ENCODE data around the gene SYT2. TPM values are rescaled to one million over a fixed set of nuclear protein-coding genes. Genes with fewer than 3 reads are reported as not detected.

Gene SYT2
- polyA plus RNA-seq, 1 of the 3 experiments (the other 2 are of a cell fraction): 0.03 TPM

GRCh38 chr1:202703191-202703590 lies 7.1 kb downstream of the SYT2 start:
- Histone ChIP-seq H3K36me3 (replicated peaks in 1 of 2; ENCODE audit: control insufficient read depth in 1 of 2, insufficient read depth in 2 of 2, low read length in 1 of 2) (no peaks in the 10 kb centered on the region), H3K9me3 (no peaks in the 10 kb centered on the region), H3K4me1 (ENCODE audit: control insufficient read depth in 1 of 2, insufficient read depth in 2 of 2, low read depth in 1 of 2, low read length in 1 of 2) (peaks cover 0 to 9% of the 10 kb centered on the region in 2 experiments; a peak in 1 of 4 replicates), H4K20me1 (ENCODE audit: insufficient read depth) (no peaks in the 10 kb centered on the region), H3K27ac (ENCODE audit: low read depth in 2 of 2, low read length in 1 of 2) (no peak overlapping the region), H3K27me3 (ENCODE audit: insufficient read depth) (peaks cover 67% of the 10 kb centered on the region), H3K4me3 (ENCODE audit: low read depth in 2 of 2, low read length in 1 of 2) (no peak overlapping the region), H3F3A (replicated peaks; ENCODE audit: insufficient read depth) (no peaks in the 10 kb centered on the region), H3K4me2 (no peak overlapping the region), H3K79me2 (ENCODE audit: insufficient read depth) (no peaks in the 10 kb centered on the region), H3K9ac (no peak overlapping the region), H3K9me2 (no peaks in the 10 kb centered on the region), H2AFZ (ENCODE audit: low read depth) (no peak overlapping the region)
- ChIA-PET POLR2A (no interaction called here), CTCF (interaction anchor here (1.1 to 6.2 kb wide), 4 partner anchors 9 to 239 kb away, joined by 3 to 41 read pairs (median 9); no protein-coding TSS in a partner anchor)
- no peak for TF ChIP-seq MEF2A (IDR thresholded peaks at IDR 0.05; ENCODE audit: borderline replicate concordance, low read depth)
- TF ChIP-seq, protein P1, sequence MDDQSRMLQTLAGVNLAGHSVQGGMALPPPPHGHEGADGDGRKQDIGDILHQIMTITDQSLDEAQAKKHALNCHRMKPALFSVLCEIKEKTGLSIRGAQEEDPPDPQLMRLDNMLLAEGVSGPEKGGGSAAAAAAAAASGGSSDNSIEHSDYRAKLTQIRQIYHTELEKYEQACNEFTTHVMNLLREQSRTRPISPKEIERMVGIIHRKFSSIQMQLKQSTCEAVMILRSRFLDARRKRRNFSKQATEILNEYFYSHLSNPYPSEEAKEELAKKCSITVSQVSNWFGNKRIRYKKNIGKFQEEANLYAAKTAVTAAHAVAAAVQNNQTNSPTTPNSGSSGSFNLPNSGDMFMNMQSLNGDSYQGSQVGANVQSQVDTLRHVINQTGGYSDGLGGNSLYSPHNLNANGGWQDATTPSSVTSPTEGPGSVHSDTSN (IDR thresholded peaks at IDR 0.05): no peak
- TF ChIP-seq YY1 (IDR thresholded peaks at IDR 0.05; ENCODE audit: low read depth): no peak
- TF ChIP-seq FOXJ3 (CRISPR knock-in tag; IDR thresholded peaks at IDR 0.05): no peak
- no peak for TF ChIP-seq TCF12 (IDR thresholded peaks at IDR 0.05)
- no peak for TF ChIP-seq ELF1 (IDR thresholded peaks at IDR 0.05)
- no peak for TF ChIP-seq RXRA (IDR thresholded peaks at IDR 0.05; ENCODE audit: borderline replicate concordance, low read depth)
- no peak for TF ChIP-seq NFIC (IDR thresholded peaks at IDR 0.05; ENCODE audit: borderline replicate concordance)
- no peak for TF ChIP-seq REST (IDR thresholded peaks at IDR 0.05; ENCODE audit: low read depth, low read length)
- no peak for TF ChIP-seq RFX5 (IDR thresholded peaks at IDR 0.05; ENCODE audit: low read length)
- TF ChIP-seq RAD21 (IDR thresholded peaks at IDR 0.05; ENCODE audit: low read length): no peak
- no peak for TF ChIP-seq RCOR1 (IDR thresholded peaks at IDR 0.05; ENCODE audit: low read length)
- TF ChIP-seq SMC3 (IDR thresholded peaks at IDR 0.05; ENCODE audit: low read depth, low read length): no peak
- no peak for TF ChIP-seq EP300 (IDR thresholded peaks at IDR 0.05; ENCODE audit: borderline replicate concordance in 1 of 2, low read depth in 1 of 2, low read length in 1 of 2)
- no peak for TF ChIP-seq NRF1 (IDR thresholded peaks at IDR 0.05; ENCODE audit: low read depth, low read length)
- DNase-seq: no peak
- 52% methylated on average over 6 of the region's 6 CpGs for WGBS (ENCODE audit: low lambda C conversion rate)

- CTCF ChIA-PET: interaction anchor here (1.1 to 6.2 kb wide), 3 partner anchors 10 to 27 kb away, joined by 3 to 41 read pairs (median 13); no protein-coding TSS in a partner anchor
- peaks cover 63% of the 10 kb centered on the region for H3K27me3 ChIP-seq (ENCODE audit: insufficient read depth)
- WGBS (ENCODE audit: low lambda C conversion rate): 14% methylated on average over 3 of the region's 5 CpGs
- TF ChIP-seq RCOR1 (IDR thresholded peaks at IDR 0.05; ENCODE audit: low read length) (no peak), FOXJ3 (CRISPR knock-in tag; IDR thresholded peaks at IDR 0.05) (no peak), USF1 (IDR thresholded peaks at IDR 0.05; ENCODE audit: borderline replicate concordance, low read depth) (no peak), MXI1 (IDR thresholded peaks at IDR 0.05; ENCODE audit: low read depth, low read length) (no peak), RFX5 (IDR thresholded peaks at IDR 0.05; ENCODE audit: low read length) (no peak), GATA2 (CRISPR knock-in tag; IDR thresholded peaks at IDR 0.05) (no peak), RXRA (IDR thresholded peaks at IDR 0.05; ENCODE audit: borderline replicate concordance, low read depth) (no peak), FOXM1 (IDR thresholded peaks at IDR 0.05; ENCODE audit: low read depth) (no peak), POLR2AphosphoS5 (IDR thresholded peaks at IDR 0.05; ENCODE audit: low read depth, low read length) (no peak), CHD2 (IDR thresholded peaks at IDR 0.05; ENCODE audit: low read length, partially characterized antibody) (no peak), NFIC (IDR thresholded peaks at IDR 0.05; ENCODE audit: borderline replicate concordance) (no peak), TEAD4 (IDR thresholded peaks at IDR 0.05; ENCODE audit: borderline replicate concordance, insufficient read depth) (no peak)
- TF ChIP-seq, protein P2, sequence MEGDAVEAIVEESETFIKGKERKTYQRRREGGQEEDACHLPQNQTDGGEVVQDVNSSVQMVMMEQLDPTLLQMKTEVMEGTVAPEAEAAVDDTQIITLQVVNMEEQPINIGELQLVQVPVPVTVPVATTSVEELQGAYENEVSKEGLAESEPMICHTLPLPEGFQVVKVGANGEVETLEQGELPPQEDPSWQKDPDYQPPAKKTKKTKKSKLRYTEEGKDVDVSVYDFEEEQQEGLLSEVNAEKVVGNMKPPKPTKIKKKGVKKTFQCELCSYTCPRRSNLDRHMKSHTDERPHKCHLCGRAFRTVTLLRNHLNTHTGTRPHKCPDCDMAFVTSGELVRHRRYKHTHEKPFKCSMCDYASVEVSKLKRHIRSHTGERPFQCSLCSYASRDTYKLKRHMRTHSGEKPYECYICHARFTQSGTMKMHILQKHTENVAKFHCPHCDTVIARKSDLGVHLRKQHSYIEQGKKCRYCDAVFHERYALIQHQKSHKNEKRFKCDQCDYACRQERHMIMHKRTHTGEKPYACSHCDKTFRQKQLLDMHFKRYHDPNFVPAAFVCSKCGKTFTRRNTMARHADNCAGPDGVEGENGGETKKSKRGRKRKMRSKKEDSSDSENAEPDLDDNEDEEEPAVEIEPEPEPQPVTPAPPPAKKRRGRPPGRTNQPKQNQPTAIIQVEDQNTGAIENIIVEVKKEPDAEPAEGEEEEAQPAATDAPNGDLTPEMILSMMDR (IDR thresholded peaks at IDR 0.05): no peak
Observed at GRCh38 chr1:202702088-202702487, 8.2 kb downstream of the SYT2 start.

More at GRCh38 chr1:202702088-202702487, 8.2 kb downstream of the SYT2 start:
- H2AFZ ChIP-seq (ENCODE audit: low read depth): no peak overlapping the region
- H3K9me2 ChIP-seq: no peaks in the 10 kb centered on the region
- H3K27ac ChIP-seq (ENCODE audit: low read depth in 2 of 2, low read length in 1 of 2): no peak overlapping the region
- H3K9me3 ChIP-seq: no peaks in the 10 kb centered on the region
- no peaks in the 10 kb centered on the region for H3K36me3 ChIP-seq (replicated peaks in 1 of 2; ENCODE audit: control insufficient read depth in 1 of 2, insufficient read depth in 2 of 2, low read length in 1 of 2)
- H3K4me1 ChIP-seq (ENCODE audit: control insufficient read depth in 1 of 2, insufficient read depth in 2 of 2, low read depth in 1 of 2, low read length in 1 of 2): peaks cover 0 to 9% of the 10 kb centered on the region in 2 experiments; a peak in 1 of 4 replicates
- no peaks in the 10 kb centered on the region for H3F3A ChIP-seq (replicated peaks; ENCODE audit: insufficient read depth)
- DNase-seq: peak; percentile 34
- H3K79me2 ChIP-seq (ENCODE audit: insufficient read depth): no peaks in the 10 kb centered on the region
- H3K4me3 ChIP-seq (ENCODE audit: low read depth in 2 of 2, low read length in 1 of 2): no peak overlapping the region
- H3K9ac ChIP-seq: no peak overlapping the region
- POLR2A ChIA-PET: no interaction called here
- H3K4me2 ChIP-seq: no peak overlapping the region
- H4K20me1 ChIP-seq (ENCODE audit: insufficient read depth): no peaks in the 10 kb centered on the region

Measured in SK-N-SH (cell line).